GM12873 (cell line): ENCODE data around the gene PADI6.

Experiments
- CTCF ChIP-seq: IDR thresholded peaks from 2 replicates; pipeline ENCODE4 v1.5.1; 2012; ENCODE audit warnings: low read depth, mild to moderate bottlenecking, moderate library complexity, low read length, control low read depth; ENCODE audit not compliant: insufficient read depth; ENCODE audit errors: missing control alignments

Gene PADI6

GRCh38 chr1:17405898-17406759, 34.1 kb downstream of the PADI6 start:
- TF ChIP-seq CTCF = peak; percentile 90

- no peak for TF ChIP-seq CTCF
Measured at GRCh38 chr1:17409391-17409811, 37.4 kb downstream of the PADI6 start.

DNA sequence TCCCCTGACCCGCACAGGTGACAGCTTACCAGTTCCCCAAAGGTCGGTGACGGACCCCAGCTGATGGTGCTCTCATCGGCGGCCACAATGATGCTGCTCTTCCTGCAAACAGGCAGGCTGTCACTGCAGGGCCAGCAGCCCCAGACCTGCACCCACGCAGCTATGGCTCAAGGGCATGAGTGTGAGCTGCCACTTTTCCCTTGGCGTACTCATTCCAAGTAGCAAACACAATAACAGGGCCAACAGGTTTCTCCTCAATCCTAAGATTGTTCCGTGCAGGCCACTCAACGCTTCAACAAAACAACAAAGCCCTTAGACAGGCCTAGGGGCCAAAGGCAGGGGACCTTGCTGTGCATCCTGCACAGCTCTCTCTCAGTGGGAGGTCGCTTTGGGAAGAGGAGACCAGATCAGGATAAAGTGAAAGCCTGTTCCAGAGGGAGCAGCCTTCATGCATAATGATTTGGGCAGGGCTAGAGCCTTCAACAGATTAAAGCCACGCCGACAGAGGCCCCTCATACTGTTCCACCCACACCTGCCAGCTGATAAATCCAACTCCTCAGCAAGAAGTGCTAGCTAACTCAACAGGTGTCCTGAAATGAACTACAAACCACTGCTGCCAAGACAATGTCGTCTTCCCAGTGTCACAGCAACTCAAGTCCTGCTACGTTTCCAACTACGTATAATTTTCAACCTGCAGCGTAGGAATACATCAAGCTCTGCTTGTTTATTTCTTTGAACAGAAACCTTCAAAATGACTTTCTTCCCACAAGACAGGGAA, 40.3 kb downstream of the PADI6 start:
- no peak for TF ChIP-seq CTCF

DNA sequence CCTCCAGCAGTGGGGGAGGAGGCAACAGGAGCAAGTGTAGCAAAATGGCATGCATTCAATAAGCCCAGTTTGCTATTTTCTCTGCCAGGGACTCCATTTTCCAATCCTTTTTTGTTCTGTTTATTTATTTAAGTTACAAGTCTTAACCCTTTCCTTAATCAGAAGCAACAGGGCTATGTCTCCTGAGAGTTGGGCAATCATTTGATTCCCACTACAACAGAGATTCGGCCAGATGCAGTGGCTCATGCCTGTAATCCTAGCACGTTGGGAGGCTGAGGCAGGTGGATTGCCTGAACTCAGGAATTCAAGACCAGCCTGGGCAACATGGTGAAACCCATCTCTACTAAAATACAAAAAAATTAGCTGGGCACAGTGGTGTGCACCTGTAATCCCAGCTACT, 42.0 kb downstream of the PADI6 start:
- no peak for TF ChIP-seq CTCF

GRCh38 chr1:17416389-17416788, 44.4 kb downstream of the PADI6 start:
- no peak for TF ChIP-seq CTCF

GRCh38 chr1:17419626-17420328, 47.8 kb downstream of the PADI6 start:
- peak; percentile 98 for TF ChIP-seq CTCF
